Mononuclear cell (primary cell): ENCODE measurements around the gene C3. TPM values are rescaled to one million over a fixed set of nuclear protein-coding genes. Genes with fewer than 3 reads are reported as not detected.
"Not testable (repeated sequence)": the region's sequence is repeated elsewhere in the genome, so short reads cannot be mapped to it uniquely, and the experiment has no call there.

Experiments
- H3K27me3 ChIP-seq: 2 replicates; pipeline ENCODE4 v1.6.0; 2011; ENCODE audit warnings: low read length, control low read depth; ENCODE audit not compliant: insufficient read depth
- H3K4me1 ChIP-seq: 2 replicates; pipeline ENCODE4 v1.5.1; 2011; ENCODE audit warnings: mild to moderate bottlenecking, low read length, control low read depth; ENCODE audit not compliant: insufficient read depth
- H3K4me3 ChIP-seq: 2 replicates; pipeline ENCODE4 v1.5.1; 2011; ENCODE audit warnings: mild to moderate bottlenecking, low read length, moderate library complexity
- H3K9me3 ChIP-seq: 2 replicates; pipeline ENCODE4 v1.5.1; 2011; ENCODE audit warnings: low read depth, mild to moderate bottlenecking, control low read depth, low read length
- total RNA-seq: library from RNA; depleted of rRNA; stranded (reverse); fragments of >200 nt; gene quantifications from one replicate; pipeline ENCODE4 v1.2.3, GENCODE V29; 2012

C3 gene
- total RNA-seq, 1 donor = 3.1 TPM

DNA sequence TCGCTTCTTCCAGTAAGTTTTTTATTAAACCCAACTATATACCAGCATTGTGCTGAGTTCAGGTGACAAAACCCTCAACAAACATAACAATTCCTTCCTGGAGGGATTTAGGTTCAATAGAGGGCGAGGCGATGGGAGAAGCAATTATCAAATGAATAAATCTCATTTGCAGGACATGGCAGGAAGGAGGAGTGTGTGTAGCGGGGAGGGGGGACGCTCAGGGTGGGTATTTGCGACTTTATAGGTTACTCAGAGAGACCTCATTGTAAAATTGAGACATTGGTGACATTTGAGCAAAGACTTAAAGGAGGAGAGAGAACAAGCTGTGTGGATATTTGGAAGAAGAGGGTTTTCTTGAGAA is 3.9 kb downstream of the C3 start:
- H3K4me1 ChIP-seq = peaks cover 18% of the 10 kb centered on the region
- no peak overlapping the region for H3K4me3 ChIP-seq
- H3K9me3 ChIP-seq = no peaks in the 10 kb centered on the region
- H3K27me3 ChIP-seq = no peaks in the 10 kb centered on the region

DNA sequence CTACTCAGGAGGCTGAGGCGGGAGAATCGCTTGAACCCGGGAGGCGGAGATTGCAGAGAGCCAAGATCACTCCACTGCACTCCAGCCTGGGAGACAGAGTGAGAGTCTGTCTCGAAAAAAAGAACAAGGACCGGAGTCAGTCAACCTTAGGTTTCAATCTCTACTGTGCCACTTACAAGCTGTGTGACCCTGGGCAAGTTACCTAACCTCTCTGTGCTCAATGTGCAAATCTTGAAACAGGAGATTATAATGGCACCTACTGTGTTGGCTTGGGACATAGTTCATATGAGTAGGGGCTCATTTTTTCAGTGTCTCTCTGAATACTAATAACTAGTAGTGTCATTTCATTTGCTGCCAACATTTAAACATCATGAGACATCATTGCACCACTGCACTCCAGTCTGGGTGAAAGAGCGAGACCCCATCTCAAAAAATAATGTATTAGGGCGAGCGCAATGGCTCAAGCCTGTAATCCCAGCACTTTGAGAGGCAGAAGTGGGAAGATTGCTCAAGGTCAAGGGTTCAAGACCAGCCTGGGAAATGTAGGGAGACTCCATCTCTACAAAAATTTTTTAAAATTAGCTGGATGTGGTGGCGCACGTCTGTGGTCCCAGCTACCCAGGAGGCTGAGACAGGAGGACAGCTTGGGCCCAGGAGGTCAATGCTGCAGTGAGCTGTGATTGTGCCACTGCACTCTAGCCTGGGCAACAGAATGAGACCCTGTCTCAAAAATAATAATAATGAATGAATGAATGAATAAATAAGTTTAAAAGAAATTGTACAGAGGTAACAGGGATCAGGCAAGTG is 5.5 kb downstream of the C3 start:
- Histone ChIP-seq H3K4me3 (no peak overlapping the region), H3K4me1 (peaks cover 2% of the 10 kb centered on the region), H3K9me3 (no peaks in the 10 kb centered on the region), H3K27me3 (peaks cover 10% of the 10 kb centered on the region)

DNA sequence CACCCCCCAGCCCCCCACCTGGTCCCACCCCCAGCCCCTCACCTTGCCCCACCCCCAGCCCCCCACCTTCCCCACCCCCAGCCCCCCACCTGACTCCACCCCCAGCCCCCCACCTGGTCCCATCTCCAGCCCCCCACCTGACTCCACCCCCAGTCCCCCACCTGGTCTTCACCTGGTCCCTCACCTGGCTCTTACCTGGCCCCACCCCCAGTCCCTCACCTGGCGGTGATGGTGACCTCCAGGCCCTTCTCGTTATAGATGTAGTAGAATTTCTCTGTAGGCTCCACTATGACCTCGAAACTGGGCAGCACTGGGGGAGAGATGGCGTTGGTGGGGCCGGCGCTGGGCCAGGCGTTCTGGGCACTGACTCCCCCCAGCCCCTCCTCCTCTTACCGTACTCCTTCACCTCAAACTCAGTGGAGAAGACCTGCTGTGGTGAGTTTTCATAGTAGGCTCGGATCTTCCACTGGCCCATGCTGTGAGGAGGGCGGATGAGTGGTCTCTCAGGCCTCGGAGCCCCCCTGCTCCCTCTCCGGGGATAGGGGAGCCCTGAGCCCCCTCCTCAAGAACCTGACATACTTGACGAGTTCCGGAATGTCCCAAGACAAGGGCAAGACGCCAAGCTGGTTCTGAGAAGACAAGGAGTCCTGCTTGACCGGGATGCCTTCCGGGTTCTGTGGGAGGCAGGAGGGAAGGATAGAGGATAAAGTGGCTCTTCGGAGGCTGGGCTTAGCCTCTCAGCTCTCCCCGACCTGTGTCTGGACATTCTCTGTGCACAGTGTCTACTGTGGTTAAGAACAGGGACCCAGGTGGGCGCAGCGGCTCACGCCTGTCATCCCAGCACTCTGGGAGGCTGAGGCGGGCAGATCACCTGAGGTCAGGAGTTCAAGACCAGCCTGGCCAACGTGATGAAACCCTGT is 6.4 kb downstream of the C3 start:
- Histone ChIP-seq H3K9me3 (no peaks in the 10 kb centered on the region), H3K27me3 (peaks cover 14% of the 10 kb centered on the region), H3K4me1 (no peaks in the 10 kb centered on the region), H3K4me3 (no peak overlapping the region)

DNA sequence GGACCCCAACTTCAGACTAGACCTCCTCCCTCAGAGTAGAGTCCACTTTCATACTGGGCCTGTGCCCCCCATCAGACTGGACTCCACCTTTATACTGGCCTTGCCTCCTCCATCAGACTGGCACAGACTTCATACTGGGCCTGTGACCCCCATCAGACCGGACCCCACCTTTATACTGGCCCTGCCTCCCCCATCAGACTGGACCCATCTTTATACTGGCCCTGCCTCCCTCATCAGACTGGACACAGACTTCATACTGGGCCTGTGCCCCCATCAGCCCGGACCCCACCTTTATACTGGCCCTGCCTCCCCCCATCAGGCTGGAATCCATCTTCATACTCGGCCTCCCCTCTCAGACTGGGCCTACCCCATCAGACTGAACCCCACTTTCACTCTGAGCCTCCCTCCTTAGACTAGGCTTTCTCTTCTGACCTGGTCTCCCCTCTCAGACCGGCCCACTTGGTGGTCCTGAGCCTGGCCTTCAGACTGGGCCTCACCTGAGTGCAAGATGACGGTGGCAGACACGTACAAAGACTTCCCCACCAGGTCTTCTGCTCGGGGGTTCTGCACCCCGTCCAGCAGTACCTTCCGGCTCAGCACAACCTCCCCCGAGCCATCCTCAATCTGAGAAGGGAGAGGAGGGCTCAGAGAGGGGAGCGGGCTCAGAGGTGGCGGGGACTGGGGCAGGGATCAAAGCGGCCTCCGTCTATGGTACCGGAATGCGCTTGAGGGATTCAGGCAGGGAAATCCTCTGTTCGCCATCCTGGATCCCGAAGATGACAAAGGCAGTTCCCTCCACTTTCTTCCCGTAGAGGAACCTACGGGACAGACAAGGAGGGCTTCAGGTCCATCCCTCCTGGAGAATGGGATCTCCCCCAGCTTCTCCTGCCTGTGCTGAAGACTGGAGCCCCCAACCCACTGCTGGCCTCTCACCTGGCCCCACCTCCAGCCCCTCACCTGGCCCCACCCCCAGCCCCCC is 7.5 kb downstream of the C3 start:
- Histone ChIP-seq H3K4me3 (no peak overlapping the region), H3K27me3 (peaks cover 14% of the 10 kb centered on the region), H3K9me3 (no peaks in the 10 kb centered on the region), H3K4me1 (no peaks in the 10 kb centered on the region)

DNA sequence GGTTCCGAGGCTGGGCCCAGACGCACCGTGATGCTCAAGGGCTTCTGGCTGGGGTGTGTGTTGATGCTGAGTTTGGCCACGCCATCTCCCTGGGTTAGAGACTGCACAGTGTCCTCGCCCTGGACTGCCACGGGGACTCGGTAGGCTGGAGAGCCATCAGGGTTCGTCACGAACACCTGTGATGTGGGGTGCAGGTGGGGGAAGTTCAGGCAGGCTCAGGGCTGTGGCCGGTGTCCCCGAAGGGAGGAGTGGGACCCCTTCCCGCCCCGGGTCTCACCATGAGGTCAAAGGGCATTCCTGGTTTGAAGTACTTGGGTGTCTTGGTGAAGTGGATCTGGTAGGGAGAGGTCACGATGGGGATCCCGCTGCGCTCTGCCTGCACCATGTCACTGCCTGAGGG is 8.2 kb downstream of the C3 start:
- Histone ChIP-seq H3K27me3 (peaks cover 14% of the 10 kb centered on the region), H3K4me3 (no peak overlapping the region), H3K4me1 (no peaks in the 10 kb centered on the region), H3K9me3 (no peaks in the 10 kb centered on the region)

DNA sequence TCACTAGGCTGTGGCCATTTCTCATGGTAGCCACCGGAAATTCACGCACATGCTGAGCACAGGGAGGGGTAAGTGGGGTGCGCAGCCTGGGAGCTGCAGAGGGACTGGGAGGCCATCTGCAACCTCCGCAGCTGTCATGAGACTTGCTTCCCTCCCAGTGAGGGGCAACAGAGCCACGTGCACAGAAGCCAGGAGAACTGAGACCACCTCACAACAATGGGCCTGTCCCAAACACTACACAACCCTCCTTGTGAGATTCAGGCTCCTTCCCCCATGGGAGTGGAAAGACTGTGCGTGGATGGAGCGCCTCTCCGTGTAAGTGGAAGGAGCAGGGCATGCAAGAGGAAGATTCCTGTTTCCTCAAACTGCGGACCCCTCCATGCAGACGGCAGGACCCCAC is 8.8 kb downstream of the C3 start:
- no peak overlapping the region for H3K4me3 ChIP-seq
- peaks cover 14% of the 10 kb centered on the region for H3K27me3 ChIP-seq

DNA sequence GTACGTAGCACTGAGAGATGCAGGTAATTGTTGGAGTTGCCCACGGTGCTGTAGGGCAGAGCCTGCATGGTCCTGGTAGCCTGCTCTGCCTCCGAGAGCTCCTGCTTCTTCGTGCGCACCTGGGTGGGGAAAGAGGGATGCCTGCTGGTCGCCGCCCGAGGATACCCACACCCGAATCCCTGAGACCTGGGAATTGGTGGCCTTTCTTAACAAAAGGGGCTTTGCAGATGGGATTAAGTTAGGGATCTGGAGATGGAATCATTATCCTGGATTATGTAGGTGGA is 9.4 kb downstream of the C3 start:
- H3K27me3 ChIP-seq = peaks cover 14% of the 10 kb centered on the region
- H3K4me3 ChIP-seq = no peak overlapping the region
- H3K9me3 ChIP-seq = no peaks in the 10 kb centered on the region
- H3K4me1 ChIP-seq = no peaks in the 10 kb centered on the region

More for the DNA sequence above, 8.8 kb downstream of the C3 start:
- H3K9me3 ChIP-seq = no peaks in the 10 kb centered on the region
- no peaks in the 10 kb centered on the region for H3K4me1 ChIP-seq

DNA sequence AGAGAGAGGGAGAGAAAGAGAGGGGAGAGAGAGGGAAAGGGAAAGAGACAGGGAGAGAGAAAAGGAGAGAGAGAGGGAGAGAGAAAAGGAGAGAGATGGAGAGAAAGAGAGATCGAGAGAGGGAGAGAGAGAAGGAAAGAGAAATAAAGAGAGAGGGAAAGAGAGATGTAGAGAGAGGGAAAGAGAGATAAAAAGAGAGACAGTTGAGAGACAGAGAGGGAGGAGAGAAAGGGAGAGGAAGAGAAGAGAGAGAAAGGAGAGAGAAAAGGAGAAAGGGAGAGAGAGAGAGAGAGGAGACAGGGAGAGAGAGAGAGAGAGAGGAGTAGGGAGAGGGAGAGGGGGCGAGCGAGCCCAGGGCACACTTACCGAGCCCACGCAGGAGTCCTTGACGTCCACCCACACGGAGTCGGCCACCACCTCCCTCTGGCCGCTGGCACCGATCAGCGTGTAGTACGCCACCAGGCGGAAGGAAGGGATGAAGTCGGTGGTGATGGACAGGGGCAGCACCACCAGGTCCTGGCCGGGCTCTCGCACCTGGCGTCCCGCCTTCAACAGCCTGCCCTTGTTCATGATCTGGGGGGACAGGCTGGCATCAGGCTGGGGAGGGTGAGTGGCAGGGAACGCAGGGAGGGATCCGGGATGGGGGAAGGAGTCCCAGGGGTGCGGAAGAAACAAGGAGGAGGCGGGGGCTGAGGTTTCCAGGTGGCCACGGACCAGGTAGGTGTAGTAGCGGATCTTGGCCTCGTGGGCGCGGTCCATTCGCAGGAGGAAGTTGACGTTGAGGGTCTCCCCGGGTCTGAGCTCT is 10.0 kb downstream of the C3 start:
- no peaks in the 10 kb centered on the region for H3K9me3 ChIP-seq
- H3K4me3 ChIP-seq = no peak overlapping the region
- peaks cover 14% of the 10 kb centered on the region for H3K27me3 ChIP-seq
- H3K4me1 ChIP-seq = no peaks in the 10 kb centered on the region

DNA sequence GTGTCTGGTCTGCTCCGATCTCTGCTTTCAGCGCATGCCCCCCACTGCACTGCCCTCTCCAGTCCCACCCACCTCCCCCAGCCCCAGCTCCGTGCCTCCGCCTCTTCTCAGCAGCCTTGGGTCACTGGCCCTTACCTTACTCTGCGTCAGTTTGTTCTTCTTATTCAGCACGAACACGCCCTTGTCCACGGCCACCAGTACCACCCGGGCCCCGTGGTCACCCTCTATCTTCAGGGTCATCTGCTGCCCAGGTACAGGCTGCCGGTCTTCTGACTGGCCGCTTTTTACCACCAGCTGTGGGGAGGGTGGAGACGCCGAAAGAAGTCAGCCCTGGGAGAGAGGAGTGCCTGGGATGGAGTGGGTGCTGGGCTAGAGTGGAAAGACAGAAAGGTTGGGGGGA is 10.9 kb downstream of the C3 start:
- Histone ChIP-seq H3K9me3 (no peaks in the 10 kb centered on the region), H3K4me3 (no peak overlapping the region), H3K27me3 (peaks cover 14% of the 10 kb centered on the region), H3K4me1 (no peaks in the 10 kb centered on the region)

DNA sequence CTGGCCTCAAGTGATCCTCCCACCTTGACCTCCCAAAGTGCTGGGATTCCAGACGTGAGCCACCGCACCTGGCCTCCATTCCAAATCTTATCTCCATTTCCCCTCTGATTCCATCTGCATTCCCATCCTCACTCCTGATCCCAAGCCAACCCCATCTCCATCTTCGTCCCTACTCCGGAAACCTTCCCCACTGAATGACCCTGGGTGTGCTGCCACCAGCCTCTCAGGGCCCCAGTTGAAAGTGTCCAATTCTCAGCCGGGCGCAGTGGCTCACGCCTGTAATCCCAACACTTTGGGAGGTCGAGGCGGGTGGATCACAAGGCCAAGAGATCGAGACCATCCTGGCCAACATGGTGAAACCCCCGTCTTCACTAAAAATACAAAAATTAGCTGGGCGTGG is 11.5 kb downstream of the C3 start:
- H3K4me3 ChIP-seq, H3K9me3 ChIP-seq, H3K4me1 ChIP-seq: not testable (repeated sequence)
- H3K27me3 ChIP-seq = peaks cover 14% of the 10 kb centered on the region

DNA sequence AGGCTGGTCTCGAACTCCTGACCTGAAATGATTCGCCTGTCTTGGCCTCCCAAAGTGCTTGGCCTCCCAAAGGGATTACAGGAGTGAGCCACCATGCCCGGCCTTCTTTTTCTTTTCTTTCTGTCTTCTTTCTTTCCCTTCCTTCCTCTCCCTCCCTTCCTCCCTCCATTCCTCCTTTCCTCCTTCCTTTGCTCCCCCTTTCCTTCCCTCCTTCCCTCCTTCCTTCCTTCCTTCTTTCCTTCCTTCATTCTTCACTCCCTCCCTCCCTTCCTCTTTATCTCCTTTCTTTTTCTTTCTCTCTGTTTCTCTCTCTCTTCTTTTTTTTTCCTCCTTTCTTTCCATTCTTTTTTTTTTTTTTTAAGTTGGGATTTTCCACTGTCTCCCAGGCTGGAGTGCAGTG is 12.1 kb downstream of the C3 start:
- no peaks in the 10 kb centered on the region for H3K4me1 ChIP-seq
- peaks cover 14% of the 10 kb centered on the region for H3K27me3 ChIP-seq
- no peak overlapping the region for H3K4me3 ChIP-seq
- H3K9me3 ChIP-seq = no peaks in the 10 kb centered on the region

DNA sequence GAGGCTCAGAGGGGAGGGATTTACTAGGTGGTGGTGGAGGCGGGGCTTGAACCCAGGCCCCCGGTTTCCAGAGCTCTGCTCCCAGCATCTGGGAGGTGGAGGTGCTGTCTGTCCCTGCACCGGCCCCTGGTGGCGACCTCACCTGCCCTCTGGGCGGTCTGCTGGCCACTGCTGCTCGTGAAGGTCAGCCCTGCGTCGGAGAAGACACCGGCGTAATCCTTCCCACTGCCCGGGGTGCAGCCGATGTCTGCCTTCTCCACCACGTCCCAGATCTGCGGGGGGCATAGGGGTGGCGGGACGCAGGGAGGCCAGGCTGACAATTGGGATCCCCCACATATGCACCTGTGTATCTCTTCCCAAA is 12.8 kb downstream of the C3 start:
- H3K4me3 ChIP-seq = no peak overlapping the region
- peaks cover 14% of the 10 kb centered on the region for H3K27me3 ChIP-seq
- H3K4me1 ChIP-seq = no peaks in the 10 kb centered on the region
- no peaks in the 10 kb centered on the region for H3K9me3 ChIP-seq

DNA sequence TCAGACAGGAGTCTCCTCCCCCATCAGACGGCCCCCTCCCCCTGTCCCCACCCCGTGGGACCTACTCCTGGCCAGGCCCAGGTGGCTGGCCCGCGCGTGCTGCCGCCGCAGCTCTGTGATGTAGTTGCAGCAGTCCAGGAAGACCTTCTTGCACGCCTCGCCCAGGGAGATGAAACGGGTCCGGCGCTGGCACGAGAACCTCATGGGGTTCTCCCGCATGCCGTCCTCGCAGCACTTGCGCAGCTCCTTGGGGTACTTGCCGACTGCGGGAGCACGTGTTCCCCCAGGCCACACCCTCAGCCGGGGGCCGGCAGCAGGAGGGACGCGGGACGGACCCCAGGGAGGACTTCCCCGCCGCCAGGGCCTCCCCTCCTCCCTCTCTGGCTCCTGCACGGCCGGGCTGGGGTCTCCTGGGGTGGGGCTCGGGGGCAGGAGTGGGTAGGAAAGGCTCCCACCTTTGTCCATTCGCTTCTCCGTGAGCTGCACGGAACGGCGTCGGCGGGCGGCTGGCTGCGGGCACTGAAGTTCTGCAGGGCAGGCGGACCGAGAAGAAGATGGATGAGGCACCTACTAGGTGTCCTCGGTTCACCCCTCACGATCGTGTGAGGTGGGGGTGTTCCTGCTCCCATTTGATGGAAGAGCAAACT is 13.3 kb downstream of the C3 start:
- H3K9me3 ChIP-seq = no peaks in the 10 kb centered on the region
- no peaks in the 10 kb centered on the region for H3K4me1 ChIP-seq
- H3K4me3 ChIP-seq = no peak overlapping the region
- peaks cover 14% of the 10 kb centered on the region for H3K27me3 ChIP-seq

DNA sequence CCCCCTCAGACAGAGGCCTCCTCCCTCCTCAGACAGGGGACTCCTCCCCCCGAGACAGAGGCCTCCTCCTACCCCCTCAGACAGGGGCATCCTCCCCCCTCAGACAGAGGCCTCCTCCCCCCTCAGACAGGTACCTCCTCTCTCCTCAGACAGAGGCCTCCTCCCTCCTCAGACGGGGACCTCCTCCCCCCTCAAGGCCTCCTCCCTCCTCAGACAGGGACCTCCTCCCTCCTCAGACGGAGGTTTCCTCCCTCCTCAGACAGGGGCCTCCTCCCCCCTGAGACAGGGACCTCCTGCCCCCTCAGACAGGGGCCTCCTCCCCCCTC is 13.9 kb downstream of the C3 start:
- Histone ChIP-seq H3K4me1 (no peaks in the 10 kb centered on the region), H3K9me3 (no peaks in the 10 kb centered on the region), H3K4me3 (no peak overlapping the region), H3K27me3 (peaks cover 14% of the 10 kb centered on the region)
